Endothelial cell of umbilical vein (primary cell): Measurements from ENCODE around the gene APRT. TPM values are rescaled to one million over a fixed set of nuclear protein-coding genes. Genes with fewer than 3 reads are reported as not detected.

Experiments used
- BruUV-seq: library from RNA; stranded (reverse); fragments of 400-500 nt; replicated peaks from 2 replicates; lab custom pipeline; 2021; lab: Mats Ljungman, UMichigan
- CTCF ChIA-PET: fragments of 300-600, 350-600 bp; sonication (Branson Sonifier 250); formaldehyde crosslinking; loops from one replicate; lab custom pipeline; 2021; ENCODE audit warnings: antibody characterized with exemption, inconsistent platforms; lab: Charles Lee
- POLR2A ChIA-PET: fragments of 300-600, 350-600 bp; sonication (Branson Sonifier 250); formaldehyde crosslinking; loops from one replicate; lab custom pipeline; 2021; ENCODE audit warnings: antibody characterized with exemption, inconsistent platforms; lab: Charles Lee
- DNase-seq: peaks from one replicate; pipeline ENCODE4 v3.0.0-alpha.2; 2011; ENCODE audit warnings: low read depth, low spot score
- FAIRE-seq: peaks from 2 replicates; lab custom pipeline; 2011; peaks lifted over from hg19 to GRCh38; lab: Jason Lieb, UNC
- H2AFZ ChIP-seq: 2 replicates; pipeline ENCODE4 v1.6.0; 2012; ENCODE audit warnings: low read depth, low read length, control low read depth, inconsistent platforms
- H3K27ac ChIP-seq: 2 replicates; pipeline ENCODE4 v1.5.1; 2011; ENCODE audit warnings: low read depth, mild to moderate bottlenecking, control low read depth, low read length, moderate library complexity; ENCODE audit not compliant: insufficient read depth
- H3K27me3 ChIP-seq, 2 experiments: 2 replicates each; pipeline versions ENCODE4 v1.6.0 to v1.6.1; 2011; ENCODE audit warnings: low read length in 2 of 2, mixed read lengths in 1 of 2; ENCODE audit not compliant: control insufficient read depth in 2 of 2, insufficient read depth in 2 of 2
- H3K36me3 ChIP-seq, 2 experiments: 2 replicates in 1 of 2; 3 replicates in 1 of 2; pipeline ENCODE4 v1.5.1; 2011; ENCODE audit warnings: low read length in 2 of 2, mild to moderate bottlenecking in 1 of 2, moderate library complexity in 1 of 2; ENCODE audit not compliant: control insufficient read depth in 2 of 2, insufficient read depth in 2 of 2; ENCODE audit errors: extremely low read depth in 1 of 2
- H3K4me1 ChIP-seq: 3 replicates; pipeline ENCODE4 v1.5.1; 2011; ENCODE audit warnings: mild to moderate bottlenecking, low read length; ENCODE audit not compliant: control insufficient read depth, insufficient read depth; ENCODE audit errors: extremely low read depth
- H3K4me2 ChIP-seq: 2 replicates; pipeline ENCODE4 v1.6.1; 2011; ENCODE audit warnings: low read length, control low read depth, mixed read lengths; ENCODE audit not compliant: insufficient read depth
- H3K4me3 ChIP-seq, 3 experiments: fragments of 200-600 bp in 1 of 3; sonication (generic), shearing (Covaris generic) in 1 of 3; replicated peaks in 1 of 3; 2 replicates each; pipeline ENCODE4 v1.5.1; 2011 to 2016; ENCODE audit warnings: control low read depth in 3 of 3, low read length in 3 of 3, mild to moderate bottlenecking in 2 of 3, inconsistent platforms in 1 of 3, low read depth in 1 of 3, moderate library complexity in 1 of 3; ENCODE audit not compliant: insufficient read depth in 1 of 3
- H3K79me2 ChIP-seq: 2 replicates; pipeline ENCODE4 v1.6.0; 2012; ENCODE audit warnings: low read length, inconsistent platforms; ENCODE audit not compliant: control insufficient read depth, insufficient read depth
- H3K9ac ChIP-seq: replicated peaks from 2 replicates; pipeline ENCODE3; 2011; ENCODE audit warnings: low read length, control low read depth; ENCODE audit not compliant: insufficient read depth; ENCODE audit errors: extremely low read depth
- H3K9me1 ChIP-seq: replicated peaks from 3 replicates; pipeline ENCODE4 v1.6.0; 2011; ENCODE audit warnings: mild to moderate bottlenecking, low read length; ENCODE audit not compliant: control insufficient read depth, insufficient read depth; ENCODE audit errors: extremely low read depth
- H3K9me3 ChIP-seq: replicated peaks from 2 replicates; pipeline ENCODE4 v1.5.1; 2012; ENCODE audit warnings: low read length, inconsistent platforms; ENCODE audit not compliant: control insufficient read depth, insufficient read depth
- H4K20me1 ChIP-seq: replicated peaks from 2 replicates; pipeline ENCODE3; 2011; ENCODE audit warnings: mild to moderate bottlenecking, low read length; ENCODE audit not compliant: control insufficient read depth, insufficient read depth; ENCODE audit errors: extremely low read depth
- FOS ChIP-seq: IDR thresholded peaks from 2 replicates; pipeline ENCODE4 v1.6.1; 2011; ENCODE audit warnings: mild to moderate bottlenecking, low read length, moderate library complexity, borderline replicate concordance; ENCODE audit not compliant: insufficient read depth
- GATA2 ChIP-seq: IDR thresholded peaks from 2 replicates; pipeline ENCODE4 v1.7.0; 2011; ENCODE audit warnings: low read depth, mild to moderate bottlenecking, moderate library complexity, mixed read lengths, low read length; ENCODE audit not compliant: insufficient read length, insufficient read depth
- POLR2AphosphoS5 ChIP-seq: IDR thresholded peaks from 2 replicates; pipeline ENCODE4 v1.6.1; 2012; ENCODE audit warnings: low read depth, mild to moderate bottlenecking, control low read depth, low read length, moderate library complexity; ENCODE audit not compliant: insufficient read depth
- dilution Hi-C: fragments of 300-500 bp; cut with MboI; formaldehyde crosslinking; loops from one replicate; pipeline ENCODE4 v1.15.0; 2019; ENCODE audit warnings: low sequenced_read_pairs; ENCODE audit not compliant: extremely low pct_ligation_motif_present
- intact Hi-C: fragments of 100-400 bp; cut with micrococcal nuclease; formaldehyde crosslinking; loops from one replicate; pipeline ENCODE4 v1.10.0; 2022
- polyA plus RNA-seq, 4 experiments: library from polyadenylated mRNA; depleted of rRNA in 3 of 4; stranded (reverse) in 3 of 4; unstranded in 1 of 4; fragments of >200 nt; gene quantifications; 2 replicates each; pipeline versions ENCODE4 v1.2.1 to v1.2.3, GENCODE V29; 2011 to 2012; ENCODE audit warnings: missing spikeins in 1 of 4
- total RNA-seq: library from RNA; stranded (reverse); gene quantifications from 2 replicates; pipeline ENCODE4 v1.2.3, GENCODE V29; 2021
- TF ChIP-seq, protein P1 (sequence below), 2 donors: IDR thresholded peaks; 1 replicate in 1 of 2; 2 replicates in 1 of 2; pipeline ENCODE4 v1.5.1; 2011; ENCODE audit warnings: low read length in 2 of 2, mild to moderate bottlenecking in 2 of 2, moderate library complexity in 2 of 2, control low read depth in 1 of 2, inconsistent platforms in 1 of 2, low read depth in 1 of 2; ENCODE audit not compliant: insufficient read depth in 1 of 2; ENCODE audit errors: extremely low read depth in 1 of 2

APRT gene
- total and polyA plus RNA-seq, 2 donors (not counting 3 experiments of a cell fraction or from before 2014, with no cell fraction given), result 143 to 152 TPM

DNA sequence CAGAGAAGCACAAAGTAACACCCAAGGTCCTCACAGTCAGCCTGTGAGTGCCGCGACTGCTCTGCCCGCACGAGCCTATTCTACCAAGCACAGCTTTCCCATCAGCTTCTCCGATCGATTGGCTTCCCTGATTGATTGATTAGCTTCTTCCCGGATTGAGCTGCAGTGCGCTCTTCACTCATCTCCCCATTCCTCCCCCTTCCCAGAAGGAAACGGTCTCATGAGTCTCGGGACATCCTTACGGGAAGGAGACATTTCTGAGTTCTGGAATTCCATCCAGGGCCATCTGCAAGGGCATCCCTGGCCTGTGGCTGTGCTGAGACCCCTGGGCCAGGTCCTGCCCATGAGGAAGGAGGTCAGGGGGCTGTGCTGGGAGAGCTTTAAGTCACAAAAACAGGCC lies 44.8 kb downstream of the APRT start:
- intact Hi-C loops (loop anchor here (1.0 kb wide), 1 partner anchor 31 kb away; no protein-coding TSS in a partner anchor), dilution Hi-C loops (no loop called here)
- H3K79me2 ChIP-seq, result peaks cover 93% of the 10 kb centered on the region
- no peaks in the 10 kb centered on the region for H3K9me1 ChIP-seq
- no peak for TF ChIP-seq POLR2AphosphoS5
- TF ChIP-seq FOS, result no peak
- TF ChIP-seq GATA2, result no peak
- H4K20me1 ChIP-seq, result no peaks in the 10 kb centered on the region
- H3K4me1 ChIP-seq, result peaks cover 41% of the 10 kb centered on the region
- no TSS peak for BruUV-seq
- no peaks in the 10 kb centered on the region for H3K27me3 ChIP-seq
- H3K9me3 ChIP-seq, result no peaks in the 10 kb centered on the region
- CTCF ChIA-PET, result interaction anchor here (2.1 to 6.4 kb wide), 3 partner anchors 12 to 30 kb away, joined by 8 to 35 read pairs (median 10); partner anchors contain the start of gene PIEZO1
- FAIRE-seq, result no peak
- H3K4me2 ChIP-seq, result no peak overlapping the region
- peaks cover 0 to 9% of the 10 kb centered on the region in 2 experiments for H3K36me3 ChIP-seq
- H2AFZ ChIP-seq, result no peak overlapping the region
- no peak overlapping the region for H3K9ac ChIP-seq
- POLR2A ChIA-PET, result no interaction called here
- no peak for DNase-seq
- H3K27ac ChIP-seq, result no peak overlapping the region
- H3K4me3 ChIP-seq, result no peak overlapping the region

DNA sequence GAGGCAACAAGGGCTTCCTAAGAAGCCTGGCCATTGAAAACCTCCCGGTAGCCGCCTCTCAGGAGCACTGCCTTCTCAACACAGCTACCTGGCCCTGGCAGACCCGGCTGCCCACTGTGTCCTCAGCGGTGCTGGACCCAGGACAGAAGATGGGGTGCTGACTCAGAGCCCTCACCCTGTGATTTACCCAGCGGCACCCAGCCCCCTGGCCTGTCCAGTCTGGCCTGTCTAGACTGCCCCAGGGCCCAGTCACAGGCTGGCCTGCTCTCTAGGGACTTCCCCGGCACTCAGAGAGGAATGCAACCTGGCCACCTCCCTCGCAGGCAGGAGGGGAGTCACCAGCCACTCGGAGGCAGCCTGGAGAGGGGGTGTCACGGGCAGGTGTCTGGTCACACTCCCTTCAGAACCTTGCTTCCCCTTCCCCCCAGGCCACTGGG lies 46.8 kb downstream of the APRT start:
- H3K36me3 ChIP-seq, result peaks cover 0 to 14% of the 10 kb centered on the region in 2 experiments
- dilution Hi-C loops, result no loop called here
- intact Hi-C loops, result no loop called here
- no TSS peak for BruUV-seq
- H3K9me3 ChIP-seq, result no peaks in the 10 kb centered on the region
- TF ChIP-seq, protein P1, sequence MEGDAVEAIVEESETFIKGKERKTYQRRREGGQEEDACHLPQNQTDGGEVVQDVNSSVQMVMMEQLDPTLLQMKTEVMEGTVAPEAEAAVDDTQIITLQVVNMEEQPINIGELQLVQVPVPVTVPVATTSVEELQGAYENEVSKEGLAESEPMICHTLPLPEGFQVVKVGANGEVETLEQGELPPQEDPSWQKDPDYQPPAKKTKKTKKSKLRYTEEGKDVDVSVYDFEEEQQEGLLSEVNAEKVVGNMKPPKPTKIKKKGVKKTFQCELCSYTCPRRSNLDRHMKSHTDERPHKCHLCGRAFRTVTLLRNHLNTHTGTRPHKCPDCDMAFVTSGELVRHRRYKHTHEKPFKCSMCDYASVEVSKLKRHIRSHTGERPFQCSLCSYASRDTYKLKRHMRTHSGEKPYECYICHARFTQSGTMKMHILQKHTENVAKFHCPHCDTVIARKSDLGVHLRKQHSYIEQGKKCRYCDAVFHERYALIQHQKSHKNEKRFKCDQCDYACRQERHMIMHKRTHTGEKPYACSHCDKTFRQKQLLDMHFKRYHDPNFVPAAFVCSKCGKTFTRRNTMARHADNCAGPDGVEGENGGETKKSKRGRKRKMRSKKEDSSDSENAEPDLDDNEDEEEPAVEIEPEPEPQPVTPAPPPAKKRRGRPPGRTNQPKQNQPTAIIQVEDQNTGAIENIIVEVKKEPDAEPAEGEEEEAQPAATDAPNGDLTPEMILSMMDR (IDR thresholded peaks at IDR 0.05; ENCODE audit: extremely low read depth in 1 of 2, insufficient read depth in 1 of 2, low read depth in 1 of 2, low read length in 2 of 2), result no peak
- no peak overlapping the region for H3K4me3 ChIP-seq
- no peak for DNase-seq
- H3K27ac ChIP-seq, result no peak overlapping the region
- H4K20me1 ChIP-seq, result no peaks in the 10 kb centered on the region
- no peaks in the 10 kb centered on the region for H3K27me3 ChIP-seq
- peaks cover 27% of the 10 kb centered on the region for H3K4me1 ChIP-seq
- no peak overlapping the region for H3K4me2 ChIP-seq
- no peak for FAIRE-seq
- no peaks in the 10 kb centered on the region for H3K9me1 ChIP-seq
- no peak overlapping the region for H3K9ac ChIP-seq
- ChIA-PET CTCF (interaction anchor here (1.0 to 1.7 kb wide), 2 partner anchors 20 to 27 kb away, joined by 3 to 6 read pairs; no protein-coding TSS in a partner anchor), POLR2A (no interaction called here)
- H2AFZ ChIP-seq, result no peak overlapping the region
- H3K79me2 ChIP-seq, result peaks cover 95% of the 10 kb centered on the region
